H1 (cell line): ENCODE data around the gene TEX101.

ENCODE experiments used
- EZH2 ChIP-seq: fragments of 200-600 bp; sonication (generic); IDR thresholded peaks from 2 replicates; pipeline ENCODE4 v1.7.1; 2012; ENCODE audit warnings: low read depth, mild to moderate bottlenecking, moderate library complexity, low read length, inconsistent platforms; ENCODE audit not compliant: severe bottlenecking
- NANOG ChIP-seq: IDR thresholded peaks from 2 replicates; pipeline ENCODE4 v1.6.1; 2011; ENCODE audit warnings: low read length, low read depth, mild to moderate bottlenecking, inconsistent platforms; ENCODE audit not compliant: insufficient read depth, poor library complexity, severe bottlenecking
- ZNF274 ChIP-seq: IDR thresholded peaks from 2 replicates; pipeline ENCODE4 v1.7.0; 2012; ENCODE audit warnings: low read length, borderline replicate concordance; ENCODE audit errors: extremely low read depth
- TF ChIP-seq, protein P1 (sequence below), 3 experiments: IDR thresholded peaks; 1 replicate in 2 of 3; 2 replicates in 1 of 3; pipeline versions ENCODE4 v1.5.1 to v1.6.1; 2011; ENCODE audit warnings: low read length in 3 of 3, mild to moderate bottlenecking in 3 of 3, inconsistent platforms in 2 of 3, low read depth in 1 of 3, moderate library complexity in 1 of 3; ENCODE audit not compliant: insufficient read depth in 1 of 3; ENCODE audit errors: control extremely low read depth in 1 of 3

DNA sequence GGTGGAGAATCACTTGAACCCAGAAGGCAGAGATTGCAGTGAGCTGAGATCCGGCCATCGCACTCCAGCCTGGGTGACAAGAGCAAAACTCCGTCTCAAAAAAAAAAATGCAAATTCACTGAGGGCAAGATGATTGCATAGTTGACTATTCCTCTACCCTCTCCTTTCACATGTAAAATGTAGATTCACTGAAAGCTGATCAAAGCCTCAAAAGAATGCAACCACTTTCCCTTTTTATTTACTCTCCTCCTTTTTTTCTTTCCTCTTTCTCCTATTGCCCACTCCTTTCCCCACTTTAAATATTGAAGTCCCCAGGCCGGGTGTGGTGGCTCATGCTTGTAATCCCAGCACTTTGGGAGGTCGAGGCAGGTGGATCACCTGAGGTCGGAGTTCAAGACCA is 6.3 kb downstream of the TEX101 start:
- TF ChIP-seq NANOG (no peak), ZNF274 (no peak), EZH2 (no peak)
- TF ChIP-seq, protein P1, sequence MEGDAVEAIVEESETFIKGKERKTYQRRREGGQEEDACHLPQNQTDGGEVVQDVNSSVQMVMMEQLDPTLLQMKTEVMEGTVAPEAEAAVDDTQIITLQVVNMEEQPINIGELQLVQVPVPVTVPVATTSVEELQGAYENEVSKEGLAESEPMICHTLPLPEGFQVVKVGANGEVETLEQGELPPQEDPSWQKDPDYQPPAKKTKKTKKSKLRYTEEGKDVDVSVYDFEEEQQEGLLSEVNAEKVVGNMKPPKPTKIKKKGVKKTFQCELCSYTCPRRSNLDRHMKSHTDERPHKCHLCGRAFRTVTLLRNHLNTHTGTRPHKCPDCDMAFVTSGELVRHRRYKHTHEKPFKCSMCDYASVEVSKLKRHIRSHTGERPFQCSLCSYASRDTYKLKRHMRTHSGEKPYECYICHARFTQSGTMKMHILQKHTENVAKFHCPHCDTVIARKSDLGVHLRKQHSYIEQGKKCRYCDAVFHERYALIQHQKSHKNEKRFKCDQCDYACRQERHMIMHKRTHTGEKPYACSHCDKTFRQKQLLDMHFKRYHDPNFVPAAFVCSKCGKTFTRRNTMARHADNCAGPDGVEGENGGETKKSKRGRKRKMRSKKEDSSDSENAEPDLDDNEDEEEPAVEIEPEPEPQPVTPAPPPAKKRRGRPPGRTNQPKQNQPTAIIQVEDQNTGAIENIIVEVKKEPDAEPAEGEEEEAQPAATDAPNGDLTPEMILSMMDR (IDR thresholded peaks at IDR 0.05; ENCODE audit: control extremely low read depth in 1 of 3, insufficient read depth in 1 of 3, low read depth in 1 of 3, low read length in 3 of 3), result no peak
